ENCODE measurements around the gene ARHGEF9.
A peak's percentile ranks its signal among the peaks of the same experiment; 100 is the strongest.

Gene ARHGEF9

DNA sequence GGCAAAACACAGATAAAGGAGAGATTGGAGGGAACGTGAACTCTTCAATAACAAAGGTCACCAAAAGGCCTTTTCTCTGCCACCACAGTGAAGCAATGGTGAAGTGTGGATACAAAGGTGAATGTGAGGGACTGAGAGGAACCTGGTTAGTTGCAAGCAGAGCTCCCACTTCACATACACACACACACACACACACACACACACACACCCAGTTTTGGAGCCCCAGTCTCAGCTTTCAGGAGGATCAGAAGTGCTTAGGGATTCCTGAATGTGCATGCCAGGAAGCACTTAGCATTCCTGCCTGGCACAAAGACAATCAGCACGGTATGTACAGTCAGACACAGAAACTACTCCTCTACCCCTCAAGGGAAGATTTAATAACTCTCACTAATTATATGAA lies 71.5 kb downstream of the ARHGEF9 start:
- TF ChIP-seq, protein P1, sequence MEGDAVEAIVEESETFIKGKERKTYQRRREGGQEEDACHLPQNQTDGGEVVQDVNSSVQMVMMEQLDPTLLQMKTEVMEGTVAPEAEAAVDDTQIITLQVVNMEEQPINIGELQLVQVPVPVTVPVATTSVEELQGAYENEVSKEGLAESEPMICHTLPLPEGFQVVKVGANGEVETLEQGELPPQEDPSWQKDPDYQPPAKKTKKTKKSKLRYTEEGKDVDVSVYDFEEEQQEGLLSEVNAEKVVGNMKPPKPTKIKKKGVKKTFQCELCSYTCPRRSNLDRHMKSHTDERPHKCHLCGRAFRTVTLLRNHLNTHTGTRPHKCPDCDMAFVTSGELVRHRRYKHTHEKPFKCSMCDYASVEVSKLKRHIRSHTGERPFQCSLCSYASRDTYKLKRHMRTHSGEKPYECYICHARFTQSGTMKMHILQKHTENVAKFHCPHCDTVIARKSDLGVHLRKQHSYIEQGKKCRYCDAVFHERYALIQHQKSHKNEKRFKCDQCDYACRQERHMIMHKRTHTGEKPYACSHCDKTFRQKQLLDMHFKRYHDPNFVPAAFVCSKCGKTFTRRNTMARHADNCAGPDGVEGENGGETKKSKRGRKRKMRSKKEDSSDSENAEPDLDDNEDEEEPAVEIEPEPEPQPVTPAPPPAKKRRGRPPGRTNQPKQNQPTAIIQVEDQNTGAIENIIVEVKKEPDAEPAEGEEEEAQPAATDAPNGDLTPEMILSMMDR (conservative IDR thresholded peaks at IDR 0.05; ENCODE audit: control insufficient read depth, insufficient read depth, low read depth, low read length): no peak
- DNase-seq (ENCODE audit: low read depth): peak; percentile 2
- no peak overlapping the region for H3K4me3 ChIP-seq (ENCODE audit: control insufficient read depth, low read depth, low read length)

DNA sequence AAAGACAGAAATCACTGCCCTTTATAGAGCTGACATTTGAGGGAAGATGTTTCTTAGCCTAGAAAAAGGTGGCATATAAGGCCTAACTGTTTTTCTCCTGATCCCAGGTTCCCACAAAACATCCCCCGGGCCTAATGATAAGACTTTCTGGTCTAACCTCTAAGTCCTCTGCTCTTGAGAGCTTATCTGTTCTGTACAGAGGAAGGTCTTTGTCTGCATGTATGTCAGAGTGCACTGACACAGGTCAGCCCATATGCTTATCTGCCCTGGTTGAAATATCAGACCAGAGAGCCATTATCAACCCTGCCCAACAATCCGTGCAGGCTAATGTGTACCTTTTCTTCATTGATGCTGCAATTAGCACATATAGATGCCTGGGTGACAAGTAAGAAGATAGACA lies 76.2 kb downstream of the ARHGEF9 start:
- DNase-seq (ENCODE audit: low read depth): no peak
- TF ChIP-seq, protein P1 (conservative IDR thresholded peaks at IDR 0.05; ENCODE audit: control insufficient read depth, insufficient read depth, low read depth, low read length): no peak
- H3K4me3 ChIP-seq (ENCODE audit: control insufficient read depth, low read depth, low read length): no peak overlapping the region

DNA sequence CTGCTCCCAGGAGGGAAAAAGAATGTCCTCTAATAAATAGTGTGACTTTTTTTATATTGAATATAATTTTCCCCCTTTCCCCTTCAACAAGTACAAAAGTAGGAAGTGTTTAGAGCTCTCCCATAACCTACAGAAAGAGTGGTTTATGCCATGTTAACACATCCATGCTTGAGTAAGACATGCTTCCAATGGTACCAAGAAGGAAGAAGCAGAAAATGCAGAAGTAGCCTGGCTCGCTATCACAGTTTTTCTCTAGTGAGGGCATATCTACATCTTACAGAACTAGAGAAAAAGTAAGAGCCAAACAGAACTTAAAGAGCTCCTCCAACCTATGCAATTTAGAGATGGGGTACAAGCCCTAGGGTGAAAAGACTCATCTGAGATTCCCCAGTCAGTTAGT lies 82.5 kb downstream of the ARHGEF9 start:
- no peak for DNase-seq (ENCODE audit: low read depth)
- no peak overlapping the region for H3K4me3 ChIP-seq (ENCODE audit: control insufficient read depth, low read depth, low read length)
- TF ChIP-seq, protein P1 (conservative IDR thresholded peaks at IDR 0.05; ENCODE audit: control insufficient read depth, insufficient read depth, low read depth, low read length): no peak

DNA sequence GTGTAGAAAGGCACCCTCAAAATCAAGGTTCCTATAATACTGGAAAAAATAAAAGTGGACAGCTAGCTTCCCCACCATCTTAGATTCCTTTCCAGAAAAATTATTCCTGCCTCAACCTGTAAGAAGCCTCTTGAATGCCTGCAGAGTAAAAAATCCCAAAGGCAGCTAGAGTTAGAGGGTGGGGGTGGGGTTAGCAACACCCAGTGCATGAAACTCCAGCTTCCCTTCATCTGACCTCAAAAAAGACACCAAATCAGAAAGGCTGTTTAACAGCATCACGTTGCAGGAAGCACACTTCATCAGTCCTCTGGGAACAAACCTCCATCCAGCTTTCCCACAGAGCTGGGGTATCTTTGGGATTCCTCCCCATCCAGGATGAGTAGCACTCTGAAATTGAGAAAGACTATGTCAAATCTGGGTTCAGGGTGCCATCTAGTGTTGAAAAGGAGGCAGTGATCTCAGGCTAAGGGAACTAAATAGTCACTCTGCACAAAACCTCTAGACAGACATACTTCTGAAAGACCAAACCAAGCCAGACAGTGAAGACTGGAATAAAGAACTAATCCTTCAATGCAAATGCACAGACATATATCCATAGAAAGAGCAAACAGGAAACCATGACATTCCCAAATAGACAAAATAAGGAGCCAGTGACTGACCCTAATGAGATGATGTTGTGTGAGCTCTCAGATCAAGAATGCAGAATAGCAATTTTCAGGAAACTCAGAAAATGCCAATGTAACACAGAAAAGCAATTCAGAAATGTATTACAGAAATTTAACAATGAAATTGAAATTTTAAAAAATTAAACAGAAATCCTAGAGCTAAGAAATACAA lies 97.9 kb downstream of the ARHGEF9 start:
- TF ChIP-seq, protein P1 (conservative IDR thresholded peaks at IDR 0.05; ENCODE audit: control insufficient read depth, insufficient read depth, low read depth, low read length): peak; percentile 85
- peak; percentile 77 for DNase-seq (ENCODE audit: low read depth)
- no peak overlapping the region for H3K4me3 ChIP-seq (ENCODE audit: control insufficient read depth, low read depth, low read length)

DNA sequence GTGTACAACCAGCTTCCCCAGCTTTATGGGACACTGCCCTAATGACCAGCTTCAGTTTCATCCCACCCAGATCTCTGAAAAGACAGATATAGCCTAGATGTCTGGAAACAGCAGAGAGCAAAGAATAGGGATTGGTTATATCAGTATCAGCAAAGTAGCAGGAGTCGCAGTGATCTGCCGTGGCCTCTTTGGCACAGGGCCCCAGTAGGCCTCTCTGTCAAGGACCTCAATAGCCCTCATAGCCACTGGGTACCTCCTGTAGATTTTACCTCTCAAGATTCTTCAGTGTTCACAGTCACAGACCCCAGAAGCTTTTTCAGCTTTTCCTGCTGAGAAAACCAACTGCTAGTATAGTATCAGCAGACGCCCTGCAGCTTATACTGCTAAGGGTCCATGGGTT lies 104.6 kb downstream of the ARHGEF9 start:
- no peak for DNase-seq (ENCODE audit: low read depth)
- TF ChIP-seq, protein P1 (conservative IDR thresholded peaks at IDR 0.05; ENCODE audit: control insufficient read depth, insufficient read depth, low read depth, low read length): no peak
- H3K4me3 ChIP-seq (ENCODE audit: control insufficient read depth, low read depth, low read length): no peak overlapping the region

DNA sequence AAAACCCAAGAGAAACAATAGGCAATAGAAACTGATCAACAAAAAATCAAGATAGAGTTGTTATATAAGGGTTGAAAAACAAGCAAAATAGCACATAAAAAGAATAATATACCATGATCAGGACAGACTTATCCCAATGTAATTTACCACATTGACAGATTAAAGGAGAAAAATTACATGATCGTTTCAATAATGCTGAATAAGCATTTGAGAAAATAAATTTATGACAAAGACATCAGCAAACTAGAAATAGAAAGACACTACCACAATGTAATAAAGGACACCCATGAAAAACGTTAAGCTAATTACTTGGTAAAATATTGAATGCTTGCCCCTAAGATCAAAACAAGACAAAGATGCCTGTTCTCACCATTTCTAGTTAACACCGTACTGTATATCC lies 105.6 kb downstream of the ARHGEF9 start:
- TF ChIP-seq, protein P1 (conservative IDR thresholded peaks at IDR 0.05; ENCODE audit: control insufficient read depth, insufficient read depth, low read depth, low read length): no peak
- no peak overlapping the region for H3K4me3 ChIP-seq (ENCODE audit: control insufficient read depth, low read depth, low read length)
- no peak for DNase-seq (ENCODE audit: low read depth)

Data from fibroblast of mammary gland (primary cell).